GM19452 (cell line): ENCODE measurements around the gene FPGS.

Experiments used
- ATAC-seq: cut with Tn5 transposase; IDR thresholded peaks from one replicate; pipeline ENCODE4 v1.9.1; 2021; ENCODE audit not compliant: unreplicated experiment

FPGS gene

GRCh38 chr9:127785933-127786772, 16.5 kb upstream of the FPGS start, which contains the start of gene CDK9:
CDK9 (plus strand) TSS chr9:127786034; CDS start chr9:127786149, 115 bp downstream.
- peak; percentile 61 for ATAC-seq

- ATAC-seq, result no peak
These were observed 15.9 kb upstream of the FPGS start for GRCh38 chr9:127786773-127787104.

GRCh38 chr9:127788337-127789011, 14.2 kb upstream of the FPGS start:
- no peak for ATAC-seq

- no peak for ATAC-seq
These were observed 13.5 kb upstream of the FPGS start for GRCh38 chr9:127789179-127789578.

GRCh38 chr9:127790094-127790855, 12.4 kb upstream of the FPGS start:
- ATAC-seq, result no peak

- ATAC-seq, result no peak
These were observed 11.6 kb upstream of the FPGS start for GRCh38 chr9:127791085-127791484.

GRCh38 chr9:127792417-127793031, 10.2 kb upstream of the FPGS start:
- ATAC-seq, result no peak

- no peak for ATAC-seq
These were observed 9.5 kb upstream of the FPGS start for GRCh38 chr9:127793093-127793708.

- ATAC-seq, result no peak
These were observed 8.5 kb upstream of the FPGS start for GRCh38 chr9:127794001-127794791.

GRCh38 chr9:127796225-127796813, 6.4 kb upstream of the FPGS start:
- ATAC-seq, result no peak

- ATAC-seq, result no peak
These were observed 5.8 kb upstream of the FPGS start for GRCh38 chr9:127796852-127797370.

GRCh38 chr9:127801955-127802575, 617 bp upstream of the FPGS start:
- ATAC-seq, result no peak

- ATAC-seq, result no peak
These were observed 1.0 kb downstream of the FPGS start for GRCh38 chr9:127803507-127804352.

- ATAC-seq, result no peak
These were observed 2.9 kb downstream of the FPGS start for GRCh38 chr9:127805620-127806019.

- ATAC-seq, result no peak
These were observed 4.2 kb downstream of the FPGS start for GRCh38 chr9:127806871-127807270.

- no peak for ATAC-seq
These were observed 5.8 kb downstream of the FPGS start for GRCh38 chr9:127808347-127809001.

GRCh38 chr9:127809002-127809539, 6.4 kb downstream of the FPGS start:
- no peak for ATAC-seq
